Measurements from ENCODE around the gene TBC1D8B. TPM values are rescaled to one million over a fixed set of nuclear protein-coding genes. Genes with fewer than 3 reads are reported as not detected.

Gene TBC1D8B
- total RNA-seq, 4 donors from 2014 or later = 0.55 to 4.8 (median 0.86) TPM

DNA sequence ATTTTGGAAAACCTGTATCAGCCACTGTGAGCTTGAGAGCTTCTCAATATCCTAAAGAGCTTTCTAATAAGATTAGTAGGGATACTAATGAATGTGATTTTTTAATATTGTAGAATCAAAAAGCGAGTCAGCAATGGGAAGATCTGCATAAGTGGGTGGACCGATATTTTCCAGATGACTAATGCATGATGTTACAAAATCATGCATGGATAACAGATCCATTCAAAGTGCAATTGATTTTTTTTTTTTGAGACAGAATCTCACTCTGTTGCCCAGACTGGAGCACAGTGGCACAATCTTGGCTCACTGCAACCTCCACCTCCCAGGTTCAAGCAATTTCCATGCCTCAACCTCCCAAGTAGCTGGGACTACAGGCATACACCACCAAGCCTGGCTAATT, 110.4 kb downstream of the TBC1D8B start:
- in situ Hi-C loops (cut with MboI; ENCODE audit: low sequenced_read_pairs in 4 of 4) (no loop called here), intact Hi-C loops (cut with DNase I; ENCODE audit: low total_unique reads) (no loop called here)
- no peak for TF ChIP-seq POLR2A (IDR thresholded peaks at IDR 0.05)
- TF ChIP-seq, protein P1, sequence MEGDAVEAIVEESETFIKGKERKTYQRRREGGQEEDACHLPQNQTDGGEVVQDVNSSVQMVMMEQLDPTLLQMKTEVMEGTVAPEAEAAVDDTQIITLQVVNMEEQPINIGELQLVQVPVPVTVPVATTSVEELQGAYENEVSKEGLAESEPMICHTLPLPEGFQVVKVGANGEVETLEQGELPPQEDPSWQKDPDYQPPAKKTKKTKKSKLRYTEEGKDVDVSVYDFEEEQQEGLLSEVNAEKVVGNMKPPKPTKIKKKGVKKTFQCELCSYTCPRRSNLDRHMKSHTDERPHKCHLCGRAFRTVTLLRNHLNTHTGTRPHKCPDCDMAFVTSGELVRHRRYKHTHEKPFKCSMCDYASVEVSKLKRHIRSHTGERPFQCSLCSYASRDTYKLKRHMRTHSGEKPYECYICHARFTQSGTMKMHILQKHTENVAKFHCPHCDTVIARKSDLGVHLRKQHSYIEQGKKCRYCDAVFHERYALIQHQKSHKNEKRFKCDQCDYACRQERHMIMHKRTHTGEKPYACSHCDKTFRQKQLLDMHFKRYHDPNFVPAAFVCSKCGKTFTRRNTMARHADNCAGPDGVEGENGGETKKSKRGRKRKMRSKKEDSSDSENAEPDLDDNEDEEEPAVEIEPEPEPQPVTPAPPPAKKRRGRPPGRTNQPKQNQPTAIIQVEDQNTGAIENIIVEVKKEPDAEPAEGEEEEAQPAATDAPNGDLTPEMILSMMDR (IDR thresholded peaks at IDR 0.05 in 4 of 5, conservative IDR thresholded peaks at IDR 0.05 in 1 of 5) = no peak
- no peaks in the 10 kb centered on the region for H3K4me1 ChIP-seq
- H3K9me3 ChIP-seq = no peaks in the 10 kb centered on the region
- DNase-seq (no peak), ATAC-seq (no peak)
- H3K36me3 ChIP-seq = no peaks in the 10 kb centered on the region
- H3K4me3 ChIP-seq = no peak overlapping the region
- no peak overlapping the region for H3K27ac ChIP-seq
- H3K27me3 ChIP-seq = no peaks in the 10 kb centered on the region

DNA sequence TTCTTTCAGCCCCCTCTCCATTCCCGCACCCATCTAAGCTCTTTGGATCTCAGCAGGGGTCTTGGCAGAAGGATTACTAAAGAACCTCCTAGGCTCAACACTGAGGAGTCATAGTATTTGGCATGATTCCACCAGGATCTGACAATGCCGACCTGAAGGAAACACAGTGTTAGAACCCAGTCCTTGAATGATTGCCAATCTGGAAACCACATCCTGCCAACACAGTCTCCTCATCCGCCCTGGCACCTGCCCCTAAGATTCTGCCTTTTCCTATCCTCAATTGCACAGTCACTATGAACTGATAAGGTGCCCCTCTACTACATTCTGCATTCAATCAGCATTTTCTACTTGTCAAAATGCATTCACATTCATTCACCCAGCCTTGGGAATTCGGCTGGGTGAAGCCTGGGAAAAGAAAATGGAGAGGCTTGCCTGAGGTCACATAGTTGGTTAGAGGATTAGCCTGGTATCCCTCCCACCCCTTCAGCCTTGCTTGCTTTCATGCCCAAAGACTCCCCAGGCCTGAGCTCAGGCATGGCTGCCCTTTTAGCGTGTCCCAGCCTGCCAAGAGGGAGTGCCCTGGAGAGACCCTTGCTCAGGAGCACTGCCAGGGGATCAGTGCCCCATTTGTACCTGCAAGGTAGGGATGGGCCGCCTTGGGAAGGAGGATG, 115.5 kb downstream of the TBC1D8B start:
- H3K9me3 ChIP-seq = no peaks in the 10 kb centered on the region
- TF ChIP-seq POLR2A (IDR thresholded peaks at IDR 0.05) = no peak
- TF ChIP-seq, protein P1 (IDR thresholded peaks at IDR 0.05 in 4 of 5, conservative IDR thresholded peaks at IDR 0.05 in 1 of 5) = no peak
- no peak overlapping the region for H3K4me3 ChIP-seq
- H3K4me1 ChIP-seq = no peaks in the 10 kb centered on the region
- no peak for ATAC-seq
- H3K27ac ChIP-seq = no peak overlapping the region
- H3K27me3 ChIP-seq = no peaks in the 10 kb centered on the region
- DNase-seq = no peak
- in situ Hi-C loops (cut with MboI; ENCODE audit: low sequenced_read_pairs in 4 of 4) (no loop called here), intact Hi-C loops (cut with DNase I; ENCODE audit: low total_unique reads) (no loop called here)
- H3K36me3 ChIP-seq = no peaks in the 10 kb centered on the region

DNA sequence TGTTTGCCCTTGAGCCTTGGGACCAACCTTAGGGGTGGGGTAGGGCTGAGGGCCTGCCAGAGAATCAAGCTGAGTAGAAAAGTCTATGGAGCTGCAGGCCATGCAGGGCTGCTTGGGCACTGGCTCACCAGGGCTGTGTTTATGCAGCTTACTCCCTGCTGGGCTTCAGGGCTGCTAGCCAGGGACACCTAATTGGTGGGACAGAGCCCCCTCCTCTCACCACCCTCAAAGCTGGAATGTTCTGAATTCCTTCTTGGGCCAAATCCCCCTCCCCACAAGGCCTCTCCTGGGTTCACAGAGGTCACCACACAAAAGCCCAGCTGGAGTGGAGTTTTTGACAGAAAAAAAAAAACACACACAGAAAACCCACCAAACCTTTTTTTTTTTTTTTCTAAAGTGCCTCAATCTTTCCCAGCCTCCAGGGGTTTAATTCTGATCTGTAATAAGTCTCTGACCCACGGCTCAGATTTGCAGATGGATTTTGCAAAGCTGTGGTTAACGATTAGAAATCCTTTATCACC, 117.5 kb downstream of the TBC1D8B start, which contains the start of gene CLDN2:
TSS of gene CLDN2 (plus strand) at position 471 of the 521 bp plus-strand sequence. CDS start 7,827 bp downstream, outside the sequence.
- no peaks in the 10 kb centered on the region for H3K27me3 ChIP-seq
- H3K36me3 ChIP-seq = no peaks in the 10 kb centered on the region
- in situ Hi-C loops (cut with MboI; ENCODE audit: low sequenced_read_pairs in 4 of 4) = no loop called here
- intact Hi-C loops (cut with DNase I; ENCODE audit: low total_unique reads) = no loop called here
- no peak for TF ChIP-seq POLR2A (IDR thresholded peaks at IDR 0.05)
- TF ChIP-seq, protein P1 (IDR thresholded peaks at IDR 0.05 in 4 of 5, conservative IDR thresholded peaks at IDR 0.05 in 1 of 5) = no peak
- DNase-seq (no peak), ATAC-seq (no peak)
- no peak within 1 kb of the TSS for H3K4me3 ChIP-seq
- H3K9me3 ChIP-seq = no peaks in the 10 kb centered on the region
- no peaks in the 10 kb centered on the region for H3K4me1 ChIP-seq
- no peak within 1 kb of the TSS for H3K27ac ChIP-seq

DNA sequence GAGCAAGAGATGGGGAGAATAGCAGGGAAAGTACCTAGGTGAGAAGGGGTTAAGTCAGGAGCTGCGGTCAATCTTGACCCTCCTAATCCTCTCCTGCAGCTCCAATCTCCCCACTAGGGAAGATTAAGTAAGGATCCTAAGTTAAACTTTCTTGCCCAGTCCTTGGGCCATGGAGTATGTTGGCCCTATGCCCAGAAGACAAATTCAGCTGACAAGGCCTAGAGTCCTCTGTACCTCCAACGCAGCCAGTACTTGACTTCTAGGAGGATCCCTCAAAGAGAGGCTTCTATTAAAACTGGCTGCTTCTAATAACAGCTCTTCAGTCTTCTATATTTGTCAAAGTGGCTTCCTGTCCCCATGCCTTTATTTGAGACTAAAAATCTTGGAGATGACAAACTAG, 119.2 kb downstream of the TBC1D8B start:
- ATAC-seq = no peak
- Histone ChIP-seq H3K27ac (no peak overlapping the region), H3K36me3 (no peaks in the 10 kb centered on the region), H3K4me1 (no peaks in the 10 kb centered on the region), H3K4me3 (no peak overlapping the region), H3K27me3 (no peaks in the 10 kb centered on the region), H3K9me3 (no peaks in the 10 kb centered on the region)
- DNase-seq = no peak
- TF ChIP-seq POLR2A (IDR thresholded peaks at IDR 0.05) = no peak
- TF ChIP-seq, protein P1 (IDR thresholded peaks at IDR 0.05 in 4 of 5, conservative IDR thresholded peaks at IDR 0.05 in 1 of 5) = no peak
- in situ Hi-C loops (cut with MboI; ENCODE audit: low sequenced_read_pairs in 4 of 4) = no loop called here
- intact Hi-C loops (cut with DNase I; ENCODE audit: low total_unique reads) = no loop called here

Other genes with a start within 250 kb of the TBC1D8B start
- 1 to 10 TPM in 2 of 4 donors, under 1 TPM in 2; 0.12 to 1.7 (median 0.82) TPM for gene RADX, start 190.7 kb upstream of the TBC1D8B start, total RNA-seq
- 10 to 100 TPM in 1 of 4 donors, 1 to 10 TPM in 3; 2.7 to 12.2 (median 5.5) TPM for gene RNF128, start 76.0 kb upstream of the TBC1D8B start, total RNA-seq
- gene RIPPLY1, start 100.7 kb downstream of the TBC1D8B start, total RNA-seq = not detected
- under 1 TPM in 1 of 4 donors, not detected in 3; 0.16 TPM for gene CLDN2, start 117.7 kb downstream of the TBC1D8B start, total RNA-seq
- gene MORC4, start 197.5 kb downstream of the TBC1D8B start, total RNA-seq = 10 to 100 TPM in 1 of 4 donors, 1 to 10 TPM in 3; 5.0 to 10.0 (median 8.4) TPM